ENCODE data around the gene SH3RF3. TPM values are rescaled to one million over a fixed set of nuclear protein-coding genes. Genes with fewer than 3 reads are reported as not detected.

Gene SH3RF3
- polyA plus RNA-seq, 1 donor (not counting 4 experiments of a cell fraction or from before 2014, with no cell fraction given): 0.08 TPM

GRCh38 chr2:109398366-109399015 lies 269.5 kb downstream of the SH3RF3 start:
- Histone ChIP-seq H2AFZ (ENCODE audit: control insufficient read depth, low read length) (no peak overlapping the region), H3K4me1 (ENCODE audit: control insufficient read depth, extremely low read depth, insufficient read depth, low read length) (peaks cover 2% of the 10 kb centered on the region), H3K36me3 (ENCODE audit: control insufficient read depth in 2 of 2, extremely low read depth in 1 of 2, insufficient read depth in 2 of 2, low read length in 2 of 2) (no peaks in the 10 kb centered on the region), H3K9me3 (ENCODE audit: control insufficient read depth, low read depth, low read length) (no peaks in the 10 kb centered on the region), H3K27ac (ENCODE audit: control insufficient read depth, insufficient read depth, low read length) (no peak overlapping the region), H3K4me2 (ENCODE audit: control insufficient read depth, extremely low read depth, insufficient read depth, low read depth, low read length) (no peak overlapping the region), H3K79me2 (ENCODE audit: control insufficient read depth, insufficient read depth, low read length) (no peaks in the 10 kb centered on the region), H3K9me1 (ENCODE audit: control insufficient read depth, extremely low read depth, insufficient read depth, low read length) (no peaks in the 10 kb centered on the region), H3K4me3 (ENCODE audit: control insufficient read depth in 2 of 3, extremely low read depth in 1 of 3, insufficient read depth in 2 of 3, low read depth in 1 of 3, low read length in 3 of 3) (no peak overlapping the region), H4K20me1 (ENCODE audit: control insufficient read depth, extremely low read depth, insufficient read depth, low read length) (peaks cover 3% of the 10 kb centered on the region), H3K27me3 (ENCODE audit: control insufficient read depth, extremely low read depth, insufficient read depth, low read length) (peaks cover 38% of the 10 kb centered on the region), H3K9ac (ENCODE audit: control insufficient read depth, extremely low read depth, insufficient read depth, low read length) (no peak overlapping the region)
- no peak for FAIRE-seq
- DNase-seq (ENCODE audit: low read depth, low spot score): no peak
- dilution Hi-C loops (cut with MboI; ENCODE audit: extremely low pct_ligation_motif_present, low sequenced_read_pairs): no loop called here
- TF ChIP-seq CTCF (optimal IDR thresholded peaks at IDR 0.05 in 1 of 3, IDR thresholded peaks at IDR 0.05 in 1 of 3, conservative IDR thresholded peaks at IDR 0.05 in 1 of 3; ENCODE audit: extremely low read depth in 1 of 3, insufficient read depth in 2 of 3, low read length in 3 of 3) (no peak), EZH2 (IDR thresholded peaks at IDR 0.05; ENCODE audit: low read length) (no peak)

GRCh38 chr2:109399066-109399465 lies 270.1 kb downstream of the SH3RF3 start:
- no peak for TF ChIP-seq EZH2 (IDR thresholded peaks at IDR 0.05; ENCODE audit: low read length)
- TF ChIP-seq CTCF (optimal IDR thresholded peaks at IDR 0.05 in 1 of 3, IDR thresholded peaks at IDR 0.05 in 1 of 3, conservative IDR thresholded peaks at IDR 0.05 in 1 of 3; ENCODE audit: extremely low read depth in 1 of 3, insufficient read depth in 2 of 3, low read length in 3 of 3): no peak
- Histone ChIP-seq H3K9me3 (ENCODE audit: control insufficient read depth, low read depth, low read length) (no peaks in the 10 kb centered on the region), H3K9me1 (ENCODE audit: control insufficient read depth, extremely low read depth, insufficient read depth, low read length) (no peaks in the 10 kb centered on the region), H3K79me2 (ENCODE audit: control insufficient read depth, insufficient read depth, low read length) (no peaks in the 10 kb centered on the region), H4K20me1 (ENCODE audit: control insufficient read depth, extremely low read depth, insufficient read depth, low read length) (peaks cover 3% of the 10 kb centered on the region), H3K4me3 (ENCODE audit: control insufficient read depth in 2 of 3, extremely low read depth in 1 of 3, insufficient read depth in 2 of 3, low read depth in 1 of 3, low read length in 3 of 3) (no peak overlapping the region), H3K27me3 (ENCODE audit: control insufficient read depth, extremely low read depth, insufficient read depth, low read length) (peaks cover 38% of the 10 kb centered on the region), H3K4me2 (ENCODE audit: control insufficient read depth, extremely low read depth, insufficient read depth, low read depth, low read length) (no peak overlapping the region), H3K36me3 (ENCODE audit: control insufficient read depth in 2 of 2, extremely low read depth in 1 of 2, insufficient read depth in 2 of 2, low read length in 2 of 2) (no peaks in the 10 kb centered on the region), H3K9ac (ENCODE audit: control insufficient read depth, extremely low read depth, insufficient read depth, low read length) (no peak overlapping the region), H2AFZ (ENCODE audit: control insufficient read depth, low read length) (no peak overlapping the region), H3K27ac (ENCODE audit: control insufficient read depth, insufficient read depth, low read length) (no peak overlapping the region), H3K4me1 (ENCODE audit: control insufficient read depth, extremely low read depth, insufficient read depth, low read length) (peaks cover 4% of the 10 kb centered on the region)
- no peak for DNase-seq (ENCODE audit: low read depth, low spot score)
- no peak for FAIRE-seq
- dilution Hi-C loops (cut with MboI; ENCODE audit: extremely low pct_ligation_motif_present, low sequenced_read_pairs): no loop called here

Measured in keratinocyte (primary cell).